Progenitor cell of endocrine pancreas (in vitro differentiated cells): ENCODE results near the gene GALNT2. TPM values are rescaled to one million over a fixed set of nuclear protein-coding genes. Genes with fewer than 3 reads are reported as not detected.

Source experiments
- DNase-seq: peaks from one replicate; pipeline ENCODE4 v3.0.0; 2021; ENCODE audit warnings: low spot score; ENCODE audit not compliant: unreplicated experiment
- H3K27ac Mint-ChIP-seq: 2 replicates; pipeline ENCODE4 v1.8.0; 2021; ENCODE audit warnings: mild to moderate bottlenecking, moderate library complexity, mixed read lengths
- H3K27me3 Mint-ChIP-seq: 2 replicates; pipeline ENCODE4 v1.8.0; 2021; ENCODE audit warnings: mixed read lengths
- H3K36me3 Mint-ChIP-seq: 2 replicates; pipeline ENCODE4 v1.8.0; 2022; ENCODE audit warnings: mixed read lengths; ENCODE audit not compliant: insufficient read depth
- H3K4me1 Mint-ChIP-seq: 2 replicates; pipeline ENCODE4 v1.8.0; 2021; ENCODE audit warnings: low read depth, mixed read lengths
- H3K4me3 Mint-ChIP-seq: 2 replicates; pipeline ENCODE4 v1.8.0; 2021; ENCODE audit warnings: low read depth, mild to moderate bottlenecking, moderate library complexity, mixed read lengths
- H3K9me3 Mint-ChIP-seq: 2 replicates; pipeline ENCODE4 v1.8.0; 2021; ENCODE audit warnings: low read depth, mixed read lengths
- total RNA-seq: library from RNA; stranded (reverse); gene quantifications from 2 replicates; pipeline ENCODE4 v1.2.1, GENCODE V29; 2021
- TF ChIP-seq, protein P1 (sequence below): fragments of 200-600 bp; sonication (generic); IDR thresholded peaks from one replicate; pipeline ENCODE4 v1.5.0; 2021; ENCODE audit warnings: antibody characterized with exemption, mild to moderate bottlenecking; ENCODE audit not compliant: unreplicated experiment

GALNT2 gene
- total RNA-seq, 1 donor from 2014 or later = 95.2 TPM

DNA sequence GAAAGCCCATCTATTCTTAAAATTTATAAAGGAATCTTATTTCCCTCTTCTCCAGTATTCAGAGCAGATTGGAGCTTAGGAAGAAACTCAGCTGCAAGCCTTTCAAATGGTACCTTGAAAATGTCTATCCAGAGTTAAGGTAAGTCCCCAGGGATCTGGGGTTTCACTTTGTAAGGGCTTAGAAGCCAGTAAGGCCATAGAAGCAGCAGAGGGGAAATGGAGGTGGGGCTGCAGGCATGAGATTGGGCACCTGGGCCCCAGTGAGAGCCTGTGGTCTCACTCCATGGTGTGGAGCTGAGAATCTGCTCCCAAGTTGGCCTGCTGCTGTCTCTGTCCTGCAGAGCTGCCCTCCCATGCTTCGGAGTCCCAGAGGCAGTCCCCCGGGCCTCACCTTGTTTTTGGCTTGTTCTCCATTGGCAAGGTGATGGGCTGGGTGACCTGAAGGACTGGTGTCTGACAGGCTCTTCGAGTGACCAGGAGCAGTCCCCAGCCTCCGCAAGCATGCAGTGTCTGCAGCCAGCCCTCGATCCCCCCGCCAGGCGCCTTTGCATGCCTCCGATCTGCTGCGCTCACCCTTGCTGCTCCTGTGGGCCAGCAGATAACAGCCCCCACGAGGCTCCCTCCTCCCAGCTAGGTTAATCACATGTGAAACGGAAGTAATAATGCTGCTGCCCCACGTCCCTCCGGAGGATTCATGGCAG, 196.0 kb downstream of the GALNT2 start:
- peaks cover 33% of the 10 kb centered on the region for H3K4me1 Mint-ChIP-seq
- TF ChIP-seq, protein P1, sequence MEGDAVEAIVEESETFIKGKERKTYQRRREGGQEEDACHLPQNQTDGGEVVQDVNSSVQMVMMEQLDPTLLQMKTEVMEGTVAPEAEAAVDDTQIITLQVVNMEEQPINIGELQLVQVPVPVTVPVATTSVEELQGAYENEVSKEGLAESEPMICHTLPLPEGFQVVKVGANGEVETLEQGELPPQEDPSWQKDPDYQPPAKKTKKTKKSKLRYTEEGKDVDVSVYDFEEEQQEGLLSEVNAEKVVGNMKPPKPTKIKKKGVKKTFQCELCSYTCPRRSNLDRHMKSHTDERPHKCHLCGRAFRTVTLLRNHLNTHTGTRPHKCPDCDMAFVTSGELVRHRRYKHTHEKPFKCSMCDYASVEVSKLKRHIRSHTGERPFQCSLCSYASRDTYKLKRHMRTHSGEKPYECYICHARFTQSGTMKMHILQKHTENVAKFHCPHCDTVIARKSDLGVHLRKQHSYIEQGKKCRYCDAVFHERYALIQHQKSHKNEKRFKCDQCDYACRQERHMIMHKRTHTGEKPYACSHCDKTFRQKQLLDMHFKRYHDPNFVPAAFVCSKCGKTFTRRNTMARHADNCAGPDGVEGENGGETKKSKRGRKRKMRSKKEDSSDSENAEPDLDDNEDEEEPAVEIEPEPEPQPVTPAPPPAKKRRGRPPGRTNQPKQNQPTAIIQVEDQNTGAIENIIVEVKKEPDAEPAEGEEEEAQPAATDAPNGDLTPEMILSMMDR = no peak
- H3K9me3 Mint-ChIP-seq = peaks cover 5% of the 10 kb centered on the region
- H3K27me3 Mint-ChIP-seq = no peaks in the 10 kb centered on the region
- H3K36me3 Mint-ChIP-seq = peaks cover 20% of the 10 kb centered on the region
- H3K4me3 Mint-ChIP-seq = no peak overlapping the region
- no peak for DNase-seq
- H3K27ac Mint-ChIP-seq = no peak overlapping the region

DNA sequence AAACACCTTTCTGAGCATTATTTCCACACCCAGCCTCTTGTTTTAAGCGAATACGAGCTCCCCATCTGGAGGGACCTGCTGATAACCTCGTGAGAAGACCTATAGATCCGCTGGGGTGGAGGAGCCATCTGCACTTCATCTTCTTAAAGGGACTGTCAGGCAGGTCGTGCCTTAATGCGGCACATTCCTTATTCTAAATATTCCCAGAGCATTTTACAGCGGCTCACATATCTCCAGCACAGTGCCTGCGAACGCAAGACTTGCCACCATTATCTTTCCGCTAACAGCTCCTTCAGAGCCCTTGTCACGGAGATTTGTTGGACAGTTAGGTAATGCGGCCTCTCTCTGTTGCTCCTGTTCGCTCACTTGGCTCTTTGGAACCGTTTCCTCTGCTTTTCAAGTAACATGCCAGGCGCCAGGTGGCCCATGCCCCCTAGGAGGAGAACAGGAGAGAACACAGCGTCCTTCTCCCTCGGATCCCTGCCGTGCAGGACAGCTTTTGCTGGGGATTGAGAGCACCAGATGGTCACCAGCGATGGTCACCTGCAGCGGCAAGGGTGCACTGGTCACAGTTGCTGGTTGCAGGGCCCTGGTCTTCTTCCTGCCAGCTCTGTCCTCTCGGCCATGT, 196.6 kb downstream of the GALNT2 start:
- TF ChIP-seq, protein P1 = no peak
- Mint-ChIP-seq H3K27ac (no peak overlapping the region), H3K9me3 (peaks cover 5% of the 10 kb centered on the region), H3K36me3 (peaks cover 18% of the 10 kb centered on the region), H3K4me3 (no peak overlapping the region), H3K4me1 (peaks cover 40% of the 10 kb centered on the region), H3K27me3 (no peaks in the 10 kb centered on the region)
- DNase-seq = no peak

- TF ChIP-seq, protein P1 = no peak
- peaks cover 3% of the 10 kb centered on the region for H3K9me3 Mint-ChIP-seq
- H3K36me3 Mint-ChIP-seq = peaks cover 17% of the 10 kb centered on the region
- H3K4me1 Mint-ChIP-seq = peaks cover 42% of the 10 kb centered on the region
- DNase-seq = no peak
- no peak overlapping the region for H3K4me3 Mint-ChIP-seq
- H3K27me3 Mint-ChIP-seq = no peaks in the 10 kb centered on the region
- no peak overlapping the region for H3K27ac Mint-ChIP-seq
These were observed 197.3 kb downstream of the GALNT2 start for GRCh38 chr1:230264342-230264741.

- Mint-ChIP-seq H3K27me3 (no peaks in the 10 kb centered on the region), H3K9me3 (no peaks in the 10 kb centered on the region), H3K4me1 (peaks cover 36% of the 10 kb centered on the region), H3K4me3 (no peak overlapping the region), H3K36me3 (peaks cover 14% of the 10 kb centered on the region), H3K27ac (no peak overlapping the region)
- no peak for DNase-seq
- TF ChIP-seq, protein P1 = no peak
These were observed 198.4 kb downstream of the GALNT2 start for GRCh38 chr1:230265200-230266115.

DNA sequence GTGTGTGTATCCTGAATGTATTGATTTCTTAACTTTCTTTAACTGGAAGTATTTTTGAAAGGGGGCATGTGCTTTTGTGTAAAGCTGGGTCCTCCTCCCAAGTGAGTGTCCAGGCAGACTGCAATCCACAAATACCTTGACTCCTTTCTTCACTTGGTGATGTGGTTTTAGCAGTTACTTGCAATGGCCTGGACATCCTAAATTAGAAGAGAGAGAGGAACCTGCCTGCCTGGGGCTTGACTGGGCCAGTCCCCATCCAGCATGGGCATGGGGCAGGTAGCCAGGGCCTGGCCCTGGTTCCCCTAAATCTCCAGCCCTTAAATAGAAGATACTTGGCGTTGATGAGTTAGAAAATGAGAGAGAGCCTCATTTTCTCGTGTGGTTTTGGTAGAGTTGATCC, 199.4 kb downstream of the GALNT2 start:
- Mint-ChIP-seq H3K36me3 (peaks cover 18% of the 10 kb centered on the region), H3K27ac (no peak overlapping the region), H3K9me3 (no peaks in the 10 kb centered on the region), H3K4me3 (no peak overlapping the region), H3K27me3 (no peaks in the 10 kb centered on the region), H3K4me1 (peaks cover 33% of the 10 kb centered on the region)
- TF ChIP-seq, protein P1 = no peak
- no peak for DNase-seq
